Right cardiac atrium (tissue), 5 donors: Measurements from ENCODE around the gene LYSET. TPM values are rescaled to one million over a fixed set of nuclear protein-coding genes. Genes with fewer than 3 reads are reported as not detected.
"Not testable (repeated sequence)": the region's sequence is repeated elsewhere in the genome, so short reads cannot be mapped to it uniquely, and the experiment has no call there.

ENCODE experiments used
- ATAC-seq, 2 donors: fragments of 200-7000 bp; cut with Tn5 transposase; one replicate each; pipeline versions ENCODE4 v1.8.0 to v1.9.1; 2020; ENCODE audit warnings: moderate library complexity in 2 of 2, mild to moderate bottlenecking in 1 of 2
- DNase-seq, 3 donors: peaks; one replicate each; pipeline ENCODE4 v3.0.0-alpha.2; 2020
- H3K27ac ChIP-seq: one replicate; pipeline ENCODE4 v1.5.1; 2013; ENCODE audit warnings: mild to moderate bottlenecking, low read length, control low read depth, moderate library complexity
- H3K27me3 ChIP-seq: one replicate; pipeline ENCODE4 v1.6.1; 2013; ENCODE audit not compliant: control insufficient read depth, insufficient read depth
- H3K4me1 ChIP-seq: one replicate; pipeline ENCODE4 v1.6.1; 2013; ENCODE audit warnings: low read length; ENCODE audit not compliant: control insufficient read depth, insufficient read depth
- H3K4me3 ChIP-seq: one replicate; pipeline ENCODE4 v1.5.1; 2013; ENCODE audit warnings: low read length, control low read depth
- H3K9me3 ChIP-seq: one replicate; pipeline ENCODE4 v1.6.1; 2013; ENCODE audit warnings: low read length; ENCODE audit not compliant: control insufficient read depth
- WGBS: extraction: QIAGEN DNeasy Blood & Tissue Kit; methylation state at CpG from one replicate; pipeline ENCODE4 v1.1.7; 2013; 5-methylcytosine and 5-hydroxymethylcytosine counted together
- intact Hi-C, 4 donors: fragments of 100-400 bp; cut with DNase I; formaldehyde crosslinking; loops; one replicate each; pipeline versions ENCODE4 v1.11.0 to v1.14.0; 2022 to 2023
- long read RNA-seq, 4 donors: library from polyadenylated mRNA; unstranded; transcript quantifications; one replicate each; pipeline ENCODE4 v2.0.0, GENCODE V29; 2020 to 2021
- polyA plus RNA-seq: library from polyadenylated mRNA; stranded (reverse); fragments of 200-250 nt; gene quantifications from one replicate; pipeline ENCODE4 v1.2.3, GENCODE V29; 2013
- total RNA-seq, 4 donors: library from RNA; stranded (reverse); fragmentation: NEBNext Ultra II Directional; extraction: Animal tissue kit (Norgen Biotek cat#: 25700); gene quantifications; one replicate each; pipeline ENCODE4 v1.2.1, GENCODE V29; 2021
- donor health status: healthy with polysubstance abuse.
- donor health status: DM: no; HTN: yes; CAD: no.
- donor health status: DM: no; HTN: no; CAD: no.
- donor health status: DM: no; HTN: yes; CAD: no; lungs with severe emphysema.
- donor health status: DM: yes; HTN: yes; CAD: no.

The LYSET gene
- total RNA-seq (10 to 100 TPM; 17.0 to 20.4 (median 18.2) TPM), polyA plus RNA-seq (20.5 TPM)
- long read RNA-seq, donor 1, transcript TMEM251-201 (2 exons, 909 nt): minor isoform, 5 of 12 reads
- long read RNA-seq, donor 1, transcript TMEM251-202 (2 exons, 1,303 nt): major isoform, 7 of 12 reads
- long read RNA-seq, donor 1, partial matches to known transcripts: 0 of 12 reads
- long read RNA-seq, donor 1, other reads (novel, unspliced or antisense): 0 of 12 reads
- long read RNA-seq, donor 2, transcript TMEM251-201 (2 exons, 909 nt): minor isoform, 5 of 12 reads
- long read RNA-seq, donor 2, transcript TMEM251-202 (2 exons, 1,303 nt): major isoform, 7 of 12 reads
- long read RNA-seq, donor 2, partial matches to known transcripts: 0 of 12 reads
- long read RNA-seq, donor 2, other reads (novel, unspliced or antisense): 0 of 12 reads
- long read RNA-seq, donor 3, transcript TMEM251-201 (2 exons, 909 nt): major isoform, 7 of 9 reads
- long read RNA-seq, donor 3, partial matches to known transcripts: 0 of 9 reads
- long read RNA-seq, donor 3, other reads (novel, unspliced or antisense): 0 of 9 reads
- long read RNA-seq, donor 4, transcript TMEM251-202 (2 exons, 1,303 nt): minor isoform, 5 of 12 reads
- long read RNA-seq, donor 4, transcript TMEM251-201 (2 exons, 909 nt): major isoform, 7 of 12 reads
- long read RNA-seq, donor 4, partial matches to known transcripts: 0 of 12 reads
- long read RNA-seq, donor 4, other reads (novel, unspliced or antisense): 0 of 12 reads

GRCh38 chr14:93184391-93185348, at the start of gene LYSET, which contains the start of gene MOAP1:
Gene LYSET, plus strand, starts transcription at chr14:93185317. Its CDS starts 89 bp downstream, at chr14:93185406.
Gene MOAP1, minus strand, starts transcription at chr14:93184897. Its CDS starts 655 bp downstream, at chr14:93184242.
- no peaks in the 10 kb centered on the region for H3K27me3 ChIP-seq
- DNase-seq (peak; percentile 88 to 95 (median 95)), ATAC-seq (peak; percentile 96 to 97)
- no peaks in the 10 kb centered on the region for H3K9me3 ChIP-seq
- under 1% methylated on average over 124 of the region's 124 CpGs for WGBS
- intact Hi-C loops: no loop called here
- no peaks in the 10 kb centered on the region for H3K4me1 ChIP-seq
- H3K4me3 ChIP-seq: peak within 1 kb of the TSS; percentile 56
- peak within 1 kb of the TSS; percentile 59 for H3K27ac ChIP-seq

- Histone ChIP-seq H3K27ac (no peak overlapping the region), H3K4me1 (no peaks in the 10 kb centered on the region), H3K4me3 (no peak overlapping the region), H3K27me3 (no peaks in the 10 kb centered on the region), H3K9me3 (no peaks in the 10 kb centered on the region)
- intact Hi-C loops: loop anchor here in 1 of 4 donors (5.0 kb wide), 1 partner anchor 183 kb away; no protein-coding TSS in a partner anchor
- ATAC-seq (no peak), DNase-seq (no peak)
- 79% methylated on average over 5 of the region's 5 CpGs for WGBS
Measured at GRCh38 chr14:93135399-93135798, 49.7 kb upstream of the LYSET start.

GRCh38 chr14:93136009-93136408, 49.1 kb upstream of the LYSET start:
- H3K27ac ChIP-seq: no peak overlapping the region
- 65% methylated on average over 8 of the region's 8 CpGs for WGBS

GRCh38 chr14:93136508-93136907, 48.6 kb upstream of the LYSET start:
- not testable (repeated sequence) for H3K4me3 ChIP-seq, H3K9me3 ChIP-seq, H3K4me1 ChIP-seq, H3K27ac ChIP-seq, DNase-seq, H3K27me3 ChIP-seq, ATAC-seq
- 81% methylated on average over 13 of the region's 13 CpGs for WGBS
- intact Hi-C loops: loop anchor here in 1 of 4 donors (5.0 kb wide), 1 partner anchor 184 kb away; no protein-coding TSS in a partner anchor

More at GRCh38 chr14:93136009-93136408, 49.1 kb upstream of the LYSET start:
- Histone ChIP-seq H3K4me3 (no peak overlapping the region), H3K9me3 (no peaks in the 10 kb centered on the region), H3K4me1 (no peaks in the 10 kb centered on the region), H3K27me3 (no peaks in the 10 kb centered on the region)
- DNase-seq (no peak), ATAC-seq (no peak)
- intact Hi-C loops: loop anchor here in 1 of 4 donors (5.0 kb wide), 1 partner anchor 184 kb away; no protein-coding TSS in a partner anchor

- Histone ChIP-seq H3K4me3 (no peak overlapping the region), H3K4me1 (no peaks in the 10 kb centered on the region), H3K27me3 (no peaks in the 10 kb centered on the region), H3K9me3 (no peaks in the 10 kb centered on the region), H3K27ac (no peak overlapping the region)
- ATAC-seq (peak; percentile 71 to 77), DNase-seq (peak; percentile 60 to 81 (median 81))
- 38% methylated on average over 17 of the region's 17 CpGs for WGBS
- intact Hi-C loops: loop anchor here in 2 of 4 donors (2.0 to 5.0 kb wide), 2 partner anchors 185 to 186 kb away; no protein-coding TSS in a partner anchor
Measured at GRCh38 chr14:93137864-93138263, 47.3 kb upstream of the LYSET start.

GRCh38 chr14:93142854-93143652, 42.1 kb upstream of the LYSET start:
- Histone ChIP-seq H3K27me3 (no peaks in the 10 kb centered on the region), H3K4me1 (no peaks in the 10 kb centered on the region), H3K27ac (no peak overlapping the region), H3K9me3 (no peaks in the 10 kb centered on the region), H3K4me3 (no peak overlapping the region)
- intact Hi-C loops: loop anchor here in 3 of 4 donors (2.0 to 10.0 kb wide), 4 partner anchors 190 to 261 kb away; no protein-coding TSS in a partner anchor
- DNase-seq (no peak), ATAC-seq (no peak)
- whole genome bisulfite sequencing: 78% methylated on average over 13 of the region's 13 CpGs

- no peak overlapping the region for H3K27ac ChIP-seq
- no peaks in the 10 kb centered on the region for H3K27me3 ChIP-seq
- H3K4me1 ChIP-seq: no peaks in the 10 kb centered on the region
- ATAC-seq: no peak
- 79% methylated on average over 9 of the region's 9 CpGs for WGBS
- no peaks in the 10 kb centered on the region for H3K9me3 ChIP-seq
- no peak overlapping the region for H3K4me3 ChIP-seq
- intact Hi-C loops: loop anchor here in 1 of 4 donors (10.0 kb wide), 1 partner anchor 261 kb away; no protein-coding TSS in a partner anchor
- no peak for DNase-seq
Measured at GRCh38 chr14:93146119-93146518, 39.0 kb upstream of the LYSET start.

- 89% methylated on average over 8 of the region's 8 CpGs for WGBS
- no peak for DNase-seq
- Histone ChIP-seq H3K9me3 (no peaks in the 10 kb centered on the region), H3K27ac (no peak overlapping the region), H3K4me1 (no peaks in the 10 kb centered on the region), H3K27me3 (no peaks in the 10 kb centered on the region), H3K4me3 (no peak overlapping the region)
- intact Hi-C loops: loop anchor here in 1 of 4 donors (10.0 kb wide), 1 partner anchor 264 kb away; no protein-coding TSS in a partner anchor
- no peak for ATAC-seq
Measured at GRCh38 chr14:93148979-93149378, 36.1 kb upstream of the LYSET start.

- H3K27me3 ChIP-seq: no peaks in the 10 kb centered on the region
- H3K27ac ChIP-seq: no peak overlapping the region
- H3K9me3 ChIP-seq: no peaks in the 10 kb centered on the region
- no peak overlapping the region for H3K4me3 ChIP-seq
- H3K4me1 ChIP-seq: no peaks in the 10 kb centered on the region
- intact Hi-C loops: loop anchor here in 1 of 4 donors (10.0 kb wide), 1 partner anchor 276 kb away; no protein-coding TSS in a partner anchor
- DNase-seq: no peak
- 46% methylated on average over 16 of the region's 16 CpGs for WGBS
- ATAC-seq: peak; percentile 26 to 54
Measured at GRCh38 chr14:93150227-93151208, 34.6 kb upstream of the LYSET start.
